ENCODE measurements around the gene ITFG2.

DNA sequence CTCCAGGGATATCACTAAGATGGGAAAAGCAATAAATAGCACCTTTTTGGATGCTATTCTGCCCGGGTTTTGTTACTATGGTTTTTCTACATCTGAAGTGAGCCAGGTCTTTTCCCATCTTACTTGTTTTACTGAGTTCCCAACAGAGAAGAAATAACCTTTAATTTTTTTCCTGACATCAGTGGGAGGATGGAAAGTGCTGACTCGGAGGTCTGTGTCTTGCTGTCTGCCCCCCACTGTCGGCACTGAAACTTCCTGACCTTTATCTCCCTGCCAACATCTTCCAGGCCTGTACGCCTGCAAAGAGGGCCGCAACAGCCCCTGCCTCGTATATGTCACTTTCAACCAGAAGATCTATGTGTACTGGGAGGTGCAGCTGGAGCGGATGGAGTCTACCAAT is 11.0 kb downstream of the ITFG2 start:
- TF ChIP-seq HES1 (IDR thresholded peaks at IDR 0.05; ENCODE audit: low read depth) (no peak), ZZZ3 (IDR thresholded peaks at IDR 0.05) (no peak), TOE1 (IDR thresholded peaks at IDR 0.05; ENCODE audit: borderline replicate concordance) (no peak), TOE1 (CRISPR knock-in tag; IDR thresholded peaks at IDR 0.05; ENCODE audit: borderline replicate concordance, low read depth) (no peak), ZEB2 (IDR thresholded peaks at IDR 0.05) (no peak), CEBPB (tag; IDR thresholded peaks at IDR 0.05) (no peak), EWSR1 (IDR thresholded peaks at IDR 0.05; ENCODE audit: borderline replicate concordance, low read depth, partially characterized antibody) (no peak), KLF16 (IDR thresholded peaks at IDR 0.05) (no peak), ZNF133 (CRISPR knock-in tag; IDR thresholded peaks at IDR 0.05) (no peak), E2F4 (CRISPR knock-in tag; IDR thresholded peaks at IDR 0.05; ENCODE audit: low read depth) (no peak), ZNF41 (CRISPR knock-in tag; conservative IDR thresholded peaks at IDR 0.05) (no peak), RAD21 (CRISPR knock-in tag; conservative IDR thresholded peaks at IDR 0.05 in 1 of 2, IDR thresholded peaks at IDR 0.05 in 1 of 2) (no peak)
- TF ChIP-seq, protein P1, sequence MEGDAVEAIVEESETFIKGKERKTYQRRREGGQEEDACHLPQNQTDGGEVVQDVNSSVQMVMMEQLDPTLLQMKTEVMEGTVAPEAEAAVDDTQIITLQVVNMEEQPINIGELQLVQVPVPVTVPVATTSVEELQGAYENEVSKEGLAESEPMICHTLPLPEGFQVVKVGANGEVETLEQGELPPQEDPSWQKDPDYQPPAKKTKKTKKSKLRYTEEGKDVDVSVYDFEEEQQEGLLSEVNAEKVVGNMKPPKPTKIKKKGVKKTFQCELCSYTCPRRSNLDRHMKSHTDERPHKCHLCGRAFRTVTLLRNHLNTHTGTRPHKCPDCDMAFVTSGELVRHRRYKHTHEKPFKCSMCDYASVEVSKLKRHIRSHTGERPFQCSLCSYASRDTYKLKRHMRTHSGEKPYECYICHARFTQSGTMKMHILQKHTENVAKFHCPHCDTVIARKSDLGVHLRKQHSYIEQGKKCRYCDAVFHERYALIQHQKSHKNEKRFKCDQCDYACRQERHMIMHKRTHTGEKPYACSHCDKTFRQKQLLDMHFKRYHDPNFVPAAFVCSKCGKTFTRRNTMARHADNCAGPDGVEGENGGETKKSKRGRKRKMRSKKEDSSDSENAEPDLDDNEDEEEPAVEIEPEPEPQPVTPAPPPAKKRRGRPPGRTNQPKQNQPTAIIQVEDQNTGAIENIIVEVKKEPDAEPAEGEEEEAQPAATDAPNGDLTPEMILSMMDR (IDR thresholded peaks at IDR 0.05 in 2 of 3, conservative IDR thresholded peaks at IDR 0.05 in 1 of 3; ENCODE audit: insufficient read depth in 2 of 3, low read depth in 1 of 3, low read length in 3 of 3) = no peak
- TF ChIP-seq, protein P2, sequence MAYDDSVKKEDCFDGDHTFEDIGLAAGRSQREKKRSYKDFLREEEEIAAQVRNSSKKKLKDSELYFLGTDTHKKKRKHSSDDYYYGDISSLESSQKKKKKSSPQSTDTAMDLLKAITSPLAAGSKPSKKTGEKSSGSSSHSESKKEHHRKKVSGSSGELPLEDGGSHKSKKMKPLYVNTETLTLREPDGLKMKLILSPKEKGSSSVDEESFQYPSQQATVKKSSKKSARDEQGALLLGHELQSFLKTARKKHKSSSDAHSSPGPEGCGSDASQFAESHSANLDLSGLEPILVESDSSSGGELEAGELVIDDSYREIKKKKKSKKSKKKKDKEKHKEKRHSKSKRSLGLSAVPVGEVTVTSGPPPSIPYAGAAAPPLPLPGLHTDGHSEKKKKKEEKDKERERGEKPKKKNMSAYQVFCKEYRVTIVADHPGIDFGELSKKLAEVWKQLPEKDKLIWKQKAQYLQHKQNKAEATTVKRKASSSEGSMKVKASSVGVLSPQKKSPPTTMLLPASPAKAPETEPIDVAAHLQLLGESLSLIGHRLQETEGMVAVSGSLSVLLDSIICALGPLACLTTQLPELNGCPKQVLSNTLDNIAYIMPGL (CRISPR knock-in tag; IDR thresholded peaks at IDR 0.05) = no peak
- TF ChIP-seq, protein P3, sequence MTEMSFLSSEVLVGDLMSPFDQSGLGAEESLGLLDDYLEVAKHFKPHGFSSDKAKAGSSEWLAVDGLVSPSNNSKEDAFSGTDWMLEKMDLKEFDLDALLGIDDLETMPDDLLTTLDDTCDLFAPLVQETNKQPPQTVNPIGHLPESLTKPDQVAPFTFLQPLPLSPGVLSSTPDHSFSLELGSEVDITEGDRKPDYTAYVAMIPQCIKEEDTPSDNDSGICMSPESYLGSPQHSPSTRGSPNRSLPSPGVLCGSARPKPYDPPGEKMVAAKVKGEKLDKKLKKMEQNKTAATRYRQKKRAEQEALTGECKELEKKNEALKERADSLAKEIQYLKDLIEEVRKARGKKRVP (CRISPR knock-in tag; IDR thresholded peaks at IDR 0.05) = no peak

Measured in K562 (cell line).